HG03521 (cell line): ENCODE data around the gene IFIT5.
"Not testable (repeated sequence)": the region's sequence is repeated elsewhere in the genome, so short reads cannot be mapped to it uniquely, and the experiment has no call there.

Experiments used
- ATAC-seq: cut with Tn5 transposase; IDR thresholded peaks from one replicate; pipeline ENCODE4 v1.9.1; 2021; ENCODE audit warnings: mild to moderate bottlenecking, moderate library complexity; ENCODE audit not compliant: unreplicated experiment

Gene IFIT5

GRCh38 chr10:89391907-89392756 lies 22.2 kb upstream of the IFIT5 start, which contains the start of gene IFIT1:
Gene IFIT1 (plus strand): TSS chr10:89392623. CDS start chr10:89392713, 90 bp downstream.
- peak; percentile 70 for ATAC-seq

- ATAC-seq = peak; percentile 43
Measured at GRCh38 chr10:89392974-89393373, 21.4 kb upstream of the IFIT5 start.

- no peak for ATAC-seq
Measured at GRCh38 chr10:89393898-89394297, 20.5 kb upstream of the IFIT5 start.

GRCh38 chr10:89395141-89395540 lies 19.2 kb upstream of the IFIT5 start:
- no peak for ATAC-seq

GRCh38 chr10:89398003-89398749 lies 16.2 kb upstream of the IFIT5 start:
- no peak for ATAC-seq

GRCh38 chr10:89399956-89400355 lies 14.4 kb upstream of the IFIT5 start:
- ATAC-seq = no peak

GRCh38 chr10:89403043-89403442 lies 11.3 kb upstream of the IFIT5 start:
- ATAC-seq = no peak

GRCh38 chr10:89404104-89405047 lies 10.0 kb upstream of the IFIT5 start:
- no peak for ATAC-seq

- ATAC-seq = not testable (repeated sequence)
Measured at GRCh38 chr10:89406178-89406577, 8.2 kb upstream of the IFIT5 start.

- not testable (repeated sequence) for ATAC-seq
Measured at GRCh38 chr10:89407792-89408191, 6.6 kb upstream of the IFIT5 start.

GRCh38 chr10:89409282-89409681 lies 5.1 kb upstream of the IFIT5 start:
- ATAC-seq = not testable (repeated sequence)

- not testable (repeated sequence) for ATAC-seq
Measured at GRCh38 chr10:89410551-89410950, 3.8 kb upstream of the IFIT5 start.

GRCh38 chr10:89411135-89411534 lies 3.2 kb upstream of the IFIT5 start:
- not testable (repeated sequence) for ATAC-seq

- ATAC-seq = not testable (repeated sequence)
Measured at GRCh38 chr10:89412276-89412675, 2.1 kb upstream of the IFIT5 start.

GRCh38 chr10:89413398-89413912 lies 913 bp upstream of the IFIT5 start:
- ATAC-seq = no peak

GRCh38 chr10:89414879-89415821 lies 782 bp downstream of the IFIT5 start:
- peak; percentile 31 for ATAC-seq

GRCh38 chr10:89416465-89416864 lies 2.1 kb downstream of the IFIT5 start:
- ATAC-seq = no peak

GRCh38 chr10:89419548-89419947 lies 5.2 kb downstream of the IFIT5 start:
- ATAC-seq = no peak

GRCh38 chr10:89421018-89421476 lies 6.7 kb downstream of the IFIT5 start:
- ATAC-seq = no peak
